GM18511 (cell line): ENCODE measurements around the gene ROMO1.
"Not testable (repeated sequence)": the region's sequence is repeated elsewhere in the genome, so short reads cannot be mapped to it uniquely, and the experiment has no call there.

ENCODE experiments used
- ATAC-seq: cut with Tn5 transposase; IDR thresholded peaks from one replicate; pipeline ENCODE4 v1.9.1; 2021; ENCODE audit warnings: mild to moderate bottlenecking, moderate library complexity; ENCODE audit not compliant: unreplicated experiment

Gene ROMO1

GRCh38 chr20:35709259-35709658, 10.1 kb downstream of the ROMO1 start:
- no peak for ATAC-seq

- no peak for ATAC-seq
These were observed 10.8 kb downstream of the ROMO1 start for GRCh38 chr20:35710039-35710438.

- no peak for ATAC-seq
These were observed 11.8 kb downstream of the ROMO1 start for GRCh38 chr20:35710884-35711587.

GRCh38 chr20:35711588-35712209, 12.5 kb downstream of the ROMO1 start:
- no peak for ATAC-seq

GRCh38 chr20:35713120-35713519, 13.9 kb downstream of the ROMO1 start:
- not testable (repeated sequence) for ATAC-seq

- no peak for ATAC-seq
These were observed 14.9 kb downstream of the ROMO1 start for GRCh38 chr20:35714127-35714526.

GRCh38 chr20:35715652-35716051, 16.4 kb downstream of the ROMO1 start:
- no peak for ATAC-seq

- ATAC-seq, result no peak
These were observed 17.1 kb downstream of the ROMO1 start for GRCh38 chr20:35716330-35716729.

- ATAC-seq, result not testable (repeated sequence)
These were observed 19.1 kb downstream of the ROMO1 start for GRCh38 chr20:35718321-35718720.

- ATAC-seq, result no peak
These were observed 19.9 kb downstream of the ROMO1 start for GRCh38 chr20:35718972-35719635.

- no peak for ATAC-seq
These were observed 20.5 kb downstream of the ROMO1 start for GRCh38 chr20:35719717-35720116.

GRCh38 chr20:35720165-35721123, 21.2 kb downstream of the ROMO1 start:
- no peak for ATAC-seq

GRCh38 chr20:35721219-35721618, 22.0 kb downstream of the ROMO1 start:
- ATAC-seq, result no peak

- ATAC-seq, result no peak
These were observed 22.4 kb downstream of the ROMO1 start for GRCh38 chr20:35721621-35722020.

GRCh38 chr20:35723275-35723639, 24.1 kb downstream of the ROMO1 start:
- ATAC-seq, result not testable (repeated sequence)

- not testable (repeated sequence) for ATAC-seq
These were observed 24.6 kb downstream of the ROMO1 start for GRCh38 chr20:35723652-35724320.

- ATAC-seq, result no peak
These were observed 25.4 kb downstream of the ROMO1 start for GRCh38 chr20:35724321-35725230.

- ATAC-seq, result no peak
These were observed 27.9 kb downstream of the ROMO1 start for GRCh38 chr20:35726842-35727711.
